ENCODE data around the gene LAMP1. TPM values are rescaled to one million over a fixed set of nuclear protein-coding genes. Genes with fewer than 3 reads are reported as not detected.
"Not testable (repeated sequence)": the region's sequence is repeated elsewhere in the genome, so short reads cannot be mapped to it uniquely, and the experiment has no call there.

The LAMP1 gene
- total RNA-seq, 1 donor from 2014 or later = 174 TPM

GRCh38 chr13:113327766-113328471 is 30.9 kb downstream of the LAMP1 start:
- DNase-seq (ENCODE audit: low read depth in 2 of 2) = no peak

- DNase-seq (ENCODE audit: low read depth in 2 of 2) = no peak
These were observed 31.8 kb downstream of the LAMP1 start for GRCh38 chr13:113328851-113329250.

- no peak for DNase-seq (ENCODE audit: low read depth in 2 of 2)
These were observed 32.7 kb downstream of the LAMP1 start for GRCh38 chr13:113329656-113330312.

- DNase-seq (ENCODE audit: low read depth in 2 of 2) = no peak
These were observed 35.6 kb downstream of the LAMP1 start for GRCh38 chr13:113332615-113333014.

GRCh38 chr13:113333076-113333475 is 36.0 kb downstream of the LAMP1 start:
- no peak for DNase-seq (ENCODE audit: low read depth in 2 of 2)

GRCh38 chr13:113337556-113337955 is 40.5 kb downstream of the LAMP1 start:
- DNase-seq (ENCODE audit: low read depth in 2 of 2) = no peak

- DNase-seq (ENCODE audit: low read depth in 2 of 2) = no peak
These were observed 40.9 kb downstream of the LAMP1 start for GRCh38 chr13:113337976-113338375.

- DNase-seq (ENCODE audit: low read depth in 2 of 2) = no peak
These were observed 41.4 kb downstream of the LAMP1 start for GRCh38 chr13:113338451-113338850.

GRCh38 chr13:113342820-113343691 is 46.0 kb downstream of the LAMP1 start:
- DNase-seq (ENCODE audit: low read depth in 2 of 2) = no peak

GRCh38 chr13:113343692-113343968 is 46.6 kb downstream of the LAMP1 start:
- no peak for DNase-seq (ENCODE audit: low read depth in 2 of 2)

GRCh38 chr13:113345486-113345885 is 48.4 kb downstream of the LAMP1 start:
- no peak for DNase-seq (ENCODE audit: low read depth in 2 of 2)

- DNase-seq (ENCODE audit: low read depth in 2 of 2) = not testable (repeated sequence)
These were observed 50.7 kb downstream of the LAMP1 start for GRCh38 chr13:113347736-113348225.

GRCh38 chr13:113348591-113348990 is 51.6 kb downstream of the LAMP1 start:
- no peak for DNase-seq (ENCODE audit: low read depth in 2 of 2)

GRCh38 chr13:113349050-113349449 is 52.0 kb downstream of the LAMP1 start:
- no peak for DNase-seq (ENCODE audit: low read depth in 2 of 2)

GRCh38 chr13:113349491-113349890 is 52.5 kb downstream of the LAMP1 start:
- no peak for DNase-seq (ENCODE audit: low read depth in 2 of 2)

GRCh38 chr13:113350065-113350937 is 53.3 kb downstream of the LAMP1 start:
- DNase-seq (ENCODE audit: low read depth in 2 of 2) = no peak

- no peak for DNase-seq (ENCODE audit: low read depth in 2 of 2)
These were observed 53.9 kb downstream of the LAMP1 start for GRCh38 chr13:113350938-113351335.

GRCh38 chr13:113351514-113352026 is 54.5 kb downstream of the LAMP1 start:
- DNase-seq (ENCODE audit: low read depth in 2 of 2) = peak; percentile 22 to 58

- no peak for DNase-seq (ENCODE audit: low read depth in 2 of 2)
These were observed 56.2 kb downstream of the LAMP1 start for GRCh38 chr13:113353254-113353653.

- DNase-seq (ENCODE audit: low read depth in 2 of 2) = no peak
These were observed 58.0 kb downstream of the LAMP1 start for GRCh38 chr13:113354831-113355610.

All from dermis microvascular lymphatic vessel endothelial cell (primary cell).